ENCODE measurements around the gene TLL1.

- TF ChIP-seq CTCF (IDR thresholded peaks at IDR 0.05) (no peak), POLR2AphosphoS5 (IDR thresholded peaks at IDR 0.05) (no peak), POLR2A (IDR thresholded peaks at IDR 0.05) (no peak)
Observed at GRCh38 chr4:165970703-165971420, 97.8 kb downstream of the TLL1 start.
